Endothelial cell of umbilical vein (primary cell): ENCODE measurements around the gene DDAH2. TPM values are rescaled to one million over a fixed set of nuclear protein-coding genes. Genes with fewer than 3 reads are reported as not detected.

ENCODE experiments used
- BruUV-seq: library from RNA; stranded (reverse); fragments of 400-500 nt; replicated peaks from 2 replicates; lab custom pipeline; 2021; lab: Mats Ljungman, UMichigan
- CTCF ChIA-PET: fragments of 300-600, 350-600 bp; sonication (Branson Sonifier 250); formaldehyde crosslinking; loops from one replicate; lab custom pipeline; 2021; ENCODE audit warnings: antibody characterized with exemption, inconsistent platforms; lab: Charles Lee
- POLR2A ChIA-PET: fragments of 300-600, 350-600 bp; sonication (Branson Sonifier 250); formaldehyde crosslinking; loops from one replicate; lab custom pipeline; 2021; ENCODE audit warnings: antibody characterized with exemption, inconsistent platforms; lab: Charles Lee
- DNase-seq: peaks from one replicate; pipeline ENCODE4 v3.0.0-alpha.2; 2011; ENCODE audit warnings: low read depth, low spot score
- FAIRE-seq: peaks from 2 replicates; lab custom pipeline; 2011; peaks lifted over from hg19 to GRCh38; lab: Jason Lieb, UNC
- H2AFZ ChIP-seq: 2 replicates; pipeline ENCODE4 v1.6.0; 2012; ENCODE audit warnings: low read depth, low read length, control low read depth, inconsistent platforms
- H3K27ac ChIP-seq: 2 replicates; pipeline ENCODE4 v1.5.1; 2011; ENCODE audit warnings: low read depth, mild to moderate bottlenecking, control low read depth, low read length, moderate library complexity; ENCODE audit not compliant: insufficient read depth
- H3K27me3 ChIP-seq, 2 experiments: 2 replicates each; pipeline versions ENCODE4 v1.6.0 to v1.6.1; 2011; ENCODE audit warnings: low read length in 2 of 2, mixed read lengths in 1 of 2; ENCODE audit not compliant: control insufficient read depth in 2 of 2, insufficient read depth in 2 of 2
- H3K36me3 ChIP-seq, 2 experiments: 2 replicates in 1 of 2; 3 replicates in 1 of 2; pipeline ENCODE4 v1.5.1; 2011; ENCODE audit warnings: low read length in 2 of 2, mild to moderate bottlenecking in 1 of 2, moderate library complexity in 1 of 2; ENCODE audit not compliant: control insufficient read depth in 2 of 2, insufficient read depth in 2 of 2; ENCODE audit errors: extremely low read depth in 1 of 2
- H3K4me1 ChIP-seq: 3 replicates; pipeline ENCODE4 v1.5.1; 2011; ENCODE audit warnings: mild to moderate bottlenecking, low read length; ENCODE audit not compliant: control insufficient read depth, insufficient read depth; ENCODE audit errors: extremely low read depth
- H3K4me2 ChIP-seq: 2 replicates; pipeline ENCODE4 v1.6.1; 2011; ENCODE audit warnings: low read length, control low read depth, mixed read lengths; ENCODE audit not compliant: insufficient read depth
- H3K4me3 ChIP-seq, 3 experiments: fragments of 200-600 bp in 1 of 3; sonication (generic), shearing (Covaris generic) in 1 of 3; replicated peaks in 1 of 3; 2 replicates each; pipeline ENCODE4 v1.5.1; 2011 to 2016; ENCODE audit warnings: control low read depth in 3 of 3, low read length in 3 of 3, mild to moderate bottlenecking in 2 of 3, inconsistent platforms in 1 of 3, low read depth in 1 of 3, moderate library complexity in 1 of 3; ENCODE audit not compliant: insufficient read depth in 1 of 3
- H3K79me2 ChIP-seq: 2 replicates; pipeline ENCODE4 v1.6.0; 2012; ENCODE audit warnings: low read length, inconsistent platforms; ENCODE audit not compliant: control insufficient read depth, insufficient read depth
- H3K9ac ChIP-seq: replicated peaks from 2 replicates; pipeline ENCODE3; 2011; ENCODE audit warnings: low read length, control low read depth; ENCODE audit not compliant: insufficient read depth; ENCODE audit errors: extremely low read depth
- H3K9me1 ChIP-seq: replicated peaks from 3 replicates; pipeline ENCODE4 v1.6.0; 2011; ENCODE audit warnings: mild to moderate bottlenecking, low read length; ENCODE audit not compliant: control insufficient read depth, insufficient read depth; ENCODE audit errors: extremely low read depth
- H3K9me3 ChIP-seq: replicated peaks from 2 replicates; pipeline ENCODE4 v1.5.1; 2012; ENCODE audit warnings: low read length, inconsistent platforms; ENCODE audit not compliant: control insufficient read depth, insufficient read depth
- H4K20me1 ChIP-seq: replicated peaks from 2 replicates; pipeline ENCODE3; 2011; ENCODE audit warnings: mild to moderate bottlenecking, low read length; ENCODE audit not compliant: control insufficient read depth, insufficient read depth; ENCODE audit errors: extremely low read depth
- CTCF ChIP-seq, 2 donors: IDR thresholded peaks; 1 replicate in 1 of 2; 2 replicates in 1 of 2; pipeline ENCODE4 v1.5.1; 2011; ENCODE audit warnings: low read length in 2 of 2, mild to moderate bottlenecking in 2 of 2, moderate library complexity in 2 of 2, control low read depth in 1 of 2, inconsistent platforms in 1 of 2, low read depth in 1 of 2; ENCODE audit not compliant: insufficient read depth in 1 of 2; ENCODE audit errors: extremely low read depth in 1 of 2
- EZH2 ChIP-seq: IDR thresholded peaks from 2 replicates; pipeline ENCODE4 v1.6.1; 2012; ENCODE audit warnings: borderline replicate concordance, low read depth, mild to moderate bottlenecking, moderate library complexity, low read length, inconsistent platforms; ENCODE audit not compliant: severe bottlenecking
- FOS ChIP-seq: IDR thresholded peaks from 2 replicates; pipeline ENCODE4 v1.6.1; 2011; ENCODE audit warnings: mild to moderate bottlenecking, low read length, moderate library complexity, borderline replicate concordance; ENCODE audit not compliant: insufficient read depth
- GATA2 ChIP-seq: IDR thresholded peaks from 2 replicates; pipeline ENCODE4 v1.7.0; 2011; ENCODE audit warnings: low read depth, mild to moderate bottlenecking, moderate library complexity, mixed read lengths, low read length; ENCODE audit not compliant: insufficient read length, insufficient read depth
- JUN ChIP-seq: IDR thresholded peaks from 2 replicates; pipeline ENCODE4 v1.6.1; 2011; ENCODE audit warnings: borderline replicate concordance, low read depth; ENCODE audit not compliant: insufficient read length, insufficient read depth
- MYC ChIP-seq: IDR thresholded peaks from one replicate; pipeline ENCODE4 v1.6.1; 2011; ENCODE audit warnings: mild to moderate bottlenecking, low read depth, low read length
- POLR2A ChIP-seq: IDR thresholded peaks from 2 replicates; pipeline ENCODE4 v1.6.1; 2012; ENCODE audit warnings: low read depth, mild to moderate bottlenecking, control low read depth, low read length
- POLR2AphosphoS5 ChIP-seq: IDR thresholded peaks from 2 replicates; pipeline ENCODE4 v1.6.1; 2012; ENCODE audit warnings: low read depth, mild to moderate bottlenecking, control low read depth, low read length, moderate library complexity; ENCODE audit not compliant: insufficient read depth
- dilution Hi-C: fragments of 300-500 bp; cut with MboI; formaldehyde crosslinking; loops from one replicate; pipeline ENCODE4 v1.15.0; 2019; ENCODE audit warnings: low sequenced_read_pairs; ENCODE audit not compliant: extremely low pct_ligation_motif_present
- intact Hi-C: fragments of 100-400 bp; cut with micrococcal nuclease; formaldehyde crosslinking; loops from one replicate; pipeline ENCODE4 v1.10.0; 2022
- polyA plus RNA-seq, 4 experiments: library from polyadenylated mRNA; depleted of rRNA in 3 of 4; stranded (reverse) in 3 of 4; unstranded in 1 of 4; fragments of >200 nt; gene quantifications; 2 replicates each; pipeline versions ENCODE4 v1.2.1 to v1.2.3, GENCODE V29; 2011 to 2012; ENCODE audit warnings: missing spikeins in 1 of 4
- total RNA-seq: library from RNA; stranded (reverse); gene quantifications from 2 replicates; pipeline ENCODE4 v1.2.3, GENCODE V29; 2021
- TF ChIP-seq, protein P1 (sequence below): IDR thresholded peaks from 2 replicates; pipeline ENCODE4 v1.6.1; 2011; ENCODE audit not compliant: insufficient read depth, insufficient read length

The DDAH2 gene
- total and polyA plus RNA-seq, 2 donors (not counting 3 experiments of a cell fraction or from before 2014, with no cell fraction given), result 109 to 176 TPM

GRCh38 chr6:31737315-31737990 lies 8.4 kb upstream of the DDAH2 start:
- no peaks in the 10 kb centered on the region for H4K20me1 ChIP-seq
- CTCF ChIA-PET, result interaction anchor here (0.6 to 6.0 kb wide), 16 partner anchors 8 to 93 kb away, joined by 3 to 55 read pairs (median 4); partner anchors contain the start of genes BAG6, DDAH2, HSPA1B and LY6G5B
- peak; percentile 69 for DNase-seq

More at GRCh38 chr6:31737315-31737990, 8.4 kb upstream of the DDAH2 start:
- intact Hi-C loops, result loop anchor here (10.0 kb wide), 1 partner anchor 193 kb away; the partner anchor contains the start of genes ATP6V1G2, DDX39B and NFKBIL1
- Histone ChIP-seq H2AFZ (no peak overlapping the region), H3K27ac (peak overlapping the region; percentile 94), H3K9ac (peak overlapping the region; percentile 80), H3K79me2 (peaks cover 42% of the 10 kb centered on the region), H3K27me3 (no peaks in the 10 kb centered on the region), H3K4me1 (peaks cover 40% of the 10 kb centered on the region), H3K9me3 (no peaks in the 10 kb centered on the region), H3K9me1 (no peaks in the 10 kb centered on the region), H3K36me3 (peaks cover under 1 to 13% of the 10 kb centered on the region in 2 experiments), H3K4me2 (peak overlapping the region; percentile 93), H3K4me3 (peak overlapping the region in 2 of 3 experiments; percentile 6 to 56)
- BruUV-seq, result TSS peak; percentile 1
- no peak for TF ChIP-seq POLR2A
- TF ChIP-seq, protein P1, sequence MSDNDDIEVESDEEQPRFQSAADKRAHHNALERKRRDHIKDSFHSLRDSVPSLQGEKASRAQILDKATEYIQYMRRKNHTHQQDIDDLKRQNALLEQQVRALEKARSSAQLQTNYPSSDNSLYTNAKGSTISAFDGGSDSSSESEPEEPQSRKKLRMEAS, result no peak
- no peak for TF ChIP-seq CTCF (IDR thresholded peaks at IDR 0.05; ENCODE audit: extremely low read depth in 1 of 2, insufficient read depth in 1 of 2, low read depth in 1 of 2, low read length in 2 of 2)
- no peak for TF ChIP-seq POLR2AphosphoS5
- TF ChIP-seq MYC, result no peak
- no peak for TF ChIP-seq FOS
- TF ChIP-seq GATA2, result no peak
- no peak for TF ChIP-seq EZH2
- no peak for TF ChIP-seq JUN
- dilution Hi-C loops, result no loop called here
- POLR2A ChIA-PET, result interaction anchor here (0.6 to 3.2 kb wide), 5 partner anchors 26 to 90 kb away, joined by 3 to 19 read pairs (median 7); partner anchors contain the start of genes HSPA1A, HSPA1B and HSPA1L
- no peak for FAIRE-seq
